ENCODE results near the gene MT1M.
"Not testable (repeated sequence)": the region's sequence is repeated elsewhere in the genome, so short reads cannot be mapped to it uniquely, and the experiment has no call there.

Gene MT1M

GRCh38 chr16:56632156-56632847, at the start of gene MT1M:
Gene MT1M (plus strand): TSS chr16:56632659. CDS start chr16:56632732, 73 bp downstream.
- DNase-seq (ENCODE audit: low read depth in 2 of 2): no peak

- DNase-seq (ENCODE audit: low read depth in 2 of 2): not testable (repeated sequence)
Observed at GRCh38 chr16:56582911-56583310, 49.5 kb upstream of the MT1M start.

- no peak for DNase-seq (ENCODE audit: low read depth in 2 of 2)
Observed at GRCh38 chr16:56583351-56584168, 48.9 kb upstream of the MT1M start.

- DNase-seq (ENCODE audit: low read depth in 2 of 2): no peak
Observed at GRCh38 chr16:56584276-56584675, 48.2 kb upstream of the MT1M start.

- no peak for DNase-seq (ENCODE audit: low read depth in 2 of 2)
Observed at GRCh38 chr16:56588781-56589140, 43.7 kb upstream of the MT1M start.

GRCh38 chr16:56589141-56590039, 43.1 kb upstream of the MT1M start, which contains the start of gene MT3:
Gene MT3 (plus strand): TSS chr16:56589528. CDS start chr16:56589591, 63 bp downstream.
- no peak for DNase-seq (ENCODE audit: low read depth in 2 of 2)

GRCh38 chr16:56591377-56592060, 40.9 kb upstream of the MT1M start:
- DNase-seq (ENCODE audit: low read depth in 2 of 2): no peak

GRCh38 chr16:56593573-56594291, 38.7 kb upstream of the MT1M start:
- DNase-seq (ENCODE audit: low read depth in 2 of 2): no peak

- DNase-seq (ENCODE audit: low read depth in 2 of 2): no peak
Observed at GRCh38 chr16:56594292-56594619, 38.2 kb upstream of the MT1M start.

- no peak for DNase-seq (ENCODE audit: low read depth in 2 of 2)
Observed at GRCh38 chr16:56600398-56600999, 32.0 kb upstream of the MT1M start.

GRCh38 chr16:56601325-56601724, 31.1 kb upstream of the MT1M start:
- DNase-seq (ENCODE audit: low read depth in 2 of 2): no peak

- DNase-seq (ENCODE audit: low read depth in 2 of 2): no peak
Observed at GRCh38 chr16:56603589-56603988, 28.9 kb upstream of the MT1M start.

GRCh38 chr16:56604966-56605365, 27.5 kb upstream of the MT1M start:
- no peak for DNase-seq (ENCODE audit: low read depth in 2 of 2)

GRCh38 chr16:56605475-56605874, 27.0 kb upstream of the MT1M start:
- no peak for DNase-seq (ENCODE audit: low read depth in 2 of 2)

- no peak for DNase-seq (ENCODE audit: low read depth in 2 of 2)
Observed at GRCh38 chr16:56606071-56606475, 26.4 kb upstream of the MT1M start.

- no peak for DNase-seq (ENCODE audit: low read depth in 2 of 2)
Observed at GRCh38 chr16:56606476-56607108, 25.9 kb upstream of the MT1M start.

GRCh38 chr16:56607109-56607618, 25.3 kb upstream of the MT1M start:
- no peak for DNase-seq (ENCODE audit: low read depth in 2 of 2)

GRCh38 chr16:56607675-56608042, 24.8 kb upstream of the MT1M start:
- no peak for DNase-seq (ENCODE audit: low read depth in 2 of 2)

- DNase-seq (ENCODE audit: low read depth in 2 of 2): peak; percentile 67 to 68
Observed at GRCh38 chr16:56608043-56608875, 24.2 kb upstream of the MT1M start, which contains the start of gene MT2A. Gene MT2A (plus strand): TSS chr16:56608584. CDS start chr16:56608656, 72 bp downstream.

Measured in stimulated activated CD8-positive, alpha-beta memory T cell treated with anti-CD3 and anti-CD28 coated beads, Interleukin-7, amount 100 ng/mL, for 1 hour (primary cell).